ENCODE data around the gene SEMA3E.
A peak's percentile ranks its signal among the peaks of the same experiment; 100 is the strongest.

The SEMA3E gene

DNA sequence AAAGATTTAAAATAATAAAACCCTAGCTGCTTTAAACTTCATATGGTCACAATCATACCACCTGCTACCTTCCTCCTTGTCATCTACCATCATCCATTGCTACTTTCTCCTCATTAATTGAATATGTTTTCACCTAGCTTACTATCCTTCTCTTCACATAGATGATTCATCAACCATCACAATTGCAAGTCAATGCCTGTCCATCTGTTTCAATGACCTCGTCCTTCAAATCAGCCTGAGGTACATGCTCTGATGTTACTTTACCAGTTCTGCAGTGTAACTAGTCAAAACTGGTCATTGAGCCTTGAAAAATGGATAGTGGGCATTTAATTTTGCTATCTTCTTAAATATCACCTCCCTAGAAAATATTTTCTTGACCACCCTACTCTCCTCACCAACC lies 164.7 kb downstream of the SEMA3E start:
- no peak for FAIRE-seq
- TF ChIP-seq SPI1 (IDR thresholded peaks at IDR 0.05; ENCODE audit: low read depth, low read length) = no peak
- no peak for TF ChIP-seq POLR2A (IDR thresholded peaks at IDR 0.05; ENCODE audit: low read depth, low read length)
- TF ChIP-seq POLR2AphosphoS5 (IDR thresholded peaks at IDR 0.05; ENCODE audit: low read depth, low read length) = no peak
- no peak for TF ChIP-seq PAX5 (IDR thresholded peaks at IDR 0.05; ENCODE audit: insufficient read depth, low read length, severe bottlenecking)
- no peak for TF ChIP-seq POU2F2 (IDR thresholded peaks at IDR 0.05; ENCODE audit: low read depth, low read length)
- TF ChIP-seq TAF1 (IDR thresholded peaks at IDR 0.05; ENCODE audit: low read depth, low read length) = no peak
- DNase-seq (ENCODE audit: insufficient read length, low spot score) = no peak

DNA sequence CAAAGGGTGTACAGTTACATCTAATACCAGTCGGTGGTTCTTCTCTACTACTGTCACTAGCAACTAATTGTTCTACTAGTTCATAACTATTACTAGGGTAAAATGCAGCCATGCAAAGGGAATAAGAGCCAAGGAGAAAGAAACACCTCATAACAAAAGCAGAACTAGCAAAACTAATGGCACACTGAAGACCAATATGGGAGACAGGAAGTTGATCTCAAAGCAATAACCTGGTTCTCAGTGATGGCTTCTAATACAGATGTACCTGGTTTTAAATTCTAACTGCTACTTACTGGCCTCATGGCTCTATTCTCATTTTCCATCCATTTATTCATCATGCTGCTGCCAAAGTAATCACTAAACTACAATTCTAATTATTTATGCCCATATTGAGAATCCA lies 170.3 kb downstream of the SEMA3E start:
- TF ChIP-seq POU2F2 (IDR thresholded peaks at IDR 0.05; ENCODE audit: low read depth, low read length) (no peak), SPI1 (IDR thresholded peaks at IDR 0.05; ENCODE audit: low read depth, low read length) (no peak), POLR2A (IDR thresholded peaks at IDR 0.05; ENCODE audit: low read depth, low read length) (no peak), POLR2AphosphoS5 (IDR thresholded peaks at IDR 0.05; ENCODE audit: low read depth, low read length) (no peak), TAF1 (IDR thresholded peaks at IDR 0.05; ENCODE audit: low read depth, low read length) (no peak), PAX5 (IDR thresholded peaks at IDR 0.05; ENCODE audit: insufficient read depth, low read length, severe bottlenecking) (no peak)
- DNase-seq (ENCODE audit: insufficient read length, low spot score) (no peak), FAIRE-seq (no peak)

DNA sequence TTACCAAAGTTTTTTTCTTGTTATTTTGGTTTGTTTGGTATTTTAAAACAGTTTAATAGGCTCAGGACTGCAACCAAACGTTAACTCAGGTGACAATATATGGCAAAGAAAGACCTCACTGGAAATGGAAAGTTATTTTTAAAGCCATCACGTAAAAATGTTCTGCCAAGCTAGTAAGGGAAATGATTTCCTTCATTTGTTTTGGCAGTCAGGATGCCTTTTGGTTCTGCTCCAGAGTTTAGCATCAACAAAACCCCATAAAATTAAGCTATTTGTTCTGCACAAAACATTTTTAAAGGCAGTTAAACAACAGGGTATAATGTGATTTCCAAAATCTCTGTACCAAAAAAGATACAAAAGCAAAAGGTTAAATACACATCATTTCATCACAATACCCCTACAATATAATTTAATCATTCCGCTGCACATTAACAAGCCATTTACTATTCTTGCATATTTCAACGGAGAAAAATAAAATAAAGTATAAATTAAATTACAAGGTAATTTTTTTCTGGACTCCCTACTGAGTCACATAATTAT lies 172.4 kb downstream of the SEMA3E start:
- FAIRE-seq = no peak

DNA sequence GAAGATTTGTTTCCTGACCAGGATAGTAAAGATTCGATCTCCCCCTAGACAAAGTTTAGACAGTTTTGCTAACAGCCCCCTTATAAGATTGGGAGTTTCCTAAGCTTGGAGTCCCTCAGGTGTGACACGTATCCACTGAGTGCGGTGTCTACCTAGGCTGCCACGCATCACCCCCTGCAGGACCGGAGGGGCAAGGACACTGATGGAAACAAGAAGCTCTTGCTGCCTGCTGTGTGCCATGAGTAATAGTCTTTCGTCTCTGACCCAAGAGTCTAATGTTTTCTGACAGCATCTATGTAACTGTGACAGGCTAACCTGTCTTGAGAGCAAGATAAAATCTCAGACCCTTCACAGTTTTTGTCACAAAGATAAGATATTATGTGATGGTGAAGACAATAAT lies 173.5 kb downstream of the SEMA3E start:
- FAIRE-seq = no peak
- DNase-seq (ENCODE audit: insufficient read length, low spot score) = no peak

More for the DNA sequence above, 172.4 kb downstream of the SEMA3E start:
- TF ChIP-seq TAF1 (IDR thresholded peaks at IDR 0.05; ENCODE audit: low read depth, low read length) (no peak), PAX5 (IDR thresholded peaks at IDR 0.05; ENCODE audit: insufficient read depth, low read length, severe bottlenecking) (no peak), POU2F2 (IDR thresholded peaks at IDR 0.05; ENCODE audit: low read depth, low read length) (no peak), POLR2AphosphoS5 (IDR thresholded peaks at IDR 0.05; ENCODE audit: low read depth, low read length) (no peak), POLR2A (IDR thresholded peaks at IDR 0.05; ENCODE audit: low read depth, low read length) (no peak), SPI1 (IDR thresholded peaks at IDR 0.05; ENCODE audit: low read depth, low read length) (no peak)
- DNase-seq (ENCODE audit: insufficient read length, low spot score) = no peak

DNA sequence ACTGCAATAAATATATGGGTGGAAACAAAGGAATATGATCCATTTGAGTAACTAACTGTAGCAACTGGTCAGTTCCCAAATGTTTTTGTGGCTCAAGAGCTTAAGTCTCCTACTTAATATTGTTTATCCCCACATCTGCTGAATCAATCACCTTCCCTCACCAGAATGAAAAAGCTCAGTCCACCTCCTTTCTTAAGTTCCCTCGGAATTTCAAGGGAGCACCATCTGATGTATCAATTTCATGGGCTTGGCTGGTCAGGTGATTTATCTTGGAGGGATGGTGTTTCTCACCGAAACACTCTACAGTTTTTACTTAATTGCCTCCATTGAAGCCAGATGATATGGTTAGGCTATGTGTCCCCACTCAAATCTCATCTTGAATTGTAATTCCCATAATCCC lies 176.6 kb downstream of the SEMA3E start:
- no peak for TF ChIP-seq POLR2AphosphoS5 (IDR thresholded peaks at IDR 0.05; ENCODE audit: low read depth, low read length)
- no peak for TF ChIP-seq POLR2A (IDR thresholded peaks at IDR 0.05; ENCODE audit: low read depth, low read length)
- TF ChIP-seq SPI1 (IDR thresholded peaks at IDR 0.05; ENCODE audit: low read depth, low read length) = no peak
- no peak for TF ChIP-seq TAF1 (IDR thresholded peaks at IDR 0.05; ENCODE audit: low read depth, low read length)
- no peak for TF ChIP-seq POU2F2 (IDR thresholded peaks at IDR 0.05; ENCODE audit: low read depth, low read length)
- TF ChIP-seq PAX5 (IDR thresholded peaks at IDR 0.05; ENCODE audit: insufficient read depth, low read length, severe bottlenecking) = no peak
- DNase-seq (ENCODE audit: insufficient read length, low spot score) = no peak
- FAIRE-seq = no peak

More for the DNA sequence above, 173.5 kb downstream of the SEMA3E start:
- TF ChIP-seq SPI1 (IDR thresholded peaks at IDR 0.05; ENCODE audit: low read depth, low read length) (no peak), POLR2A (IDR thresholded peaks at IDR 0.05; ENCODE audit: low read depth, low read length) (no peak), TAF1 (IDR thresholded peaks at IDR 0.05; ENCODE audit: low read depth, low read length) (no peak), POLR2AphosphoS5 (IDR thresholded peaks at IDR 0.05; ENCODE audit: low read depth, low read length) (no peak), POU2F2 (IDR thresholded peaks at IDR 0.05; ENCODE audit: low read depth, low read length) (no peak), PAX5 (IDR thresholded peaks at IDR 0.05; ENCODE audit: insufficient read depth, low read length, severe bottlenecking) (no peak)

DNA sequence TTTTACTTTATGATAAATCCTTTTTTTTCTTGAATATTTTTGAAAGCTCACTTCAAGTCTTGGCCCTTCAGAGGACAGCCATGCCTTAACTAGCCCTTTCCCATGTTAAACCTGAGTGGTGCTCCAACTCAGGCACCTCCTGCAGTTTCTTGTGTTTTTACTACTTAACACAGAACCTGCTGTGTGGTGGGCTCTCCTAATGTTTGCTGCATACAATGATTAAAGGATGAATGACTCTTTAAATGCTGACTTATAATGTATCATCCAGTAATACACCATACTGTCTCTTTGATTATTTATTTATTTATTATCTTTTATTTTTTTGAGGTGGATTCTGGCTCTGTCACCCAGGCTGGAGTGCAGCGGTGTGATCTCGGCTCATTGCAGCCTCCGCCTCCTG lies 179.4 kb downstream of the SEMA3E start:
- no peak for DNase-seq (ENCODE audit: insufficient read length, low spot score)
- no peak for TF ChIP-seq POU2F2 (IDR thresholded peaks at IDR 0.05; ENCODE audit: low read depth, low read length)
- no peak for TF ChIP-seq PAX5 (IDR thresholded peaks at IDR 0.05; ENCODE audit: insufficient read depth, low read length, severe bottlenecking)
- no peak for TF ChIP-seq TAF1 (IDR thresholded peaks at IDR 0.05; ENCODE audit: low read depth, low read length)
- TF ChIP-seq POLR2A (IDR thresholded peaks at IDR 0.05; ENCODE audit: low read depth, low read length) = no peak
- FAIRE-seq = no peak

DNA sequence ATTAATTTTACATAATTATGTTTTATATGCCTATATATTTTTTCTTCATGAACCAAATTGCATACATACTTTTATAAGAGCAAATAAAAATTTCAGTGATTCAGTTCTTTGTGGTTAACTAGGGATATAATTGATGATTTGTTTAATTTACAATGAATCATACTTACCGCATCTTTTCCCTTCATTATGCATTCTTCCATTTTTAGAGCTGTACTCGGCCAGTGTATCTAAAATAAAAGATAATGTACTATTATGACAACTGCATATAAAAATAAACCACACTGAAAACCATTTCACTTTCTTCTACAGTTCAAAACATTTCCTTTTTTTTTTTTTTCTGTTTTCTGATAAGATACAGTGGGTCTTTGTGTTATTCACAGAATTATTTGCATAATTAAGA lies 179.9 kb downstream of the SEMA3E start:
- TF ChIP-seq SPI1 (IDR thresholded peaks at IDR 0.05; ENCODE audit: low read depth, low read length) (no peak), PAX5 (IDR thresholded peaks at IDR 0.05; ENCODE audit: insufficient read depth, low read length, severe bottlenecking) (no peak), TAF1 (IDR thresholded peaks at IDR 0.05; ENCODE audit: low read depth, low read length) (no peak), POLR2A (IDR thresholded peaks at IDR 0.05; ENCODE audit: low read depth, low read length) (no peak), POLR2AphosphoS5 (IDR thresholded peaks at IDR 0.05; ENCODE audit: low read depth, low read length) (no peak), POU2F2 (IDR thresholded peaks at IDR 0.05; ENCODE audit: low read depth, low read length) (no peak)
- DNase-seq (ENCODE audit: insufficient read length, low spot score) = no peak

DNA sequence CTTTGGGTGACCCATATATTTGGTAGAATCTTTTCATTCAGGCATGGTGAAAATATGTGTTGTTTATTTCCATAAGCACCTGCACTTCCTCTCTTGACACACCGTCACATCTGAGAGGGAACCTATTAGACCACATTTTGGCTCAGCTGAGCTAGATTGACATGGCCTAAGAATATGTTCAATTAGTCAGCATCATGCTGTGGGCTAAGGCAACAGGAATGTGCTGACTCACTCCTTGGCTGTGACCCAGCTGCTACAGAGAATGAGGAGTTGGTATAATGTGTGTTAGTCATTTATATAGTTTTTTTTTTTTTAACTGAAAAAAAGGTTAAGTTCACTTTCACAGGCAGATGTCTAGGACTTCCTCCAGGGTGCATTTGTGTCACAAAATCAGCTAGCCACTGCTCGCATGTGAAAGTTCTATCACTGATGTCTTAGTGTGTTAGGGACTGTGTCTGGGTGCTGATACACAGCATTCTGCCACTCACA lies 180.6 kb downstream of the SEMA3E start:
- no peak for TF ChIP-seq PAX5 (IDR thresholded peaks at IDR 0.05; ENCODE audit: insufficient read depth, low read length, severe bottlenecking)
- TF ChIP-seq POU2F2 (IDR thresholded peaks at IDR 0.05; ENCODE audit: low read depth, low read length) = no peak
- no peak for TF ChIP-seq POLR2AphosphoS5 (IDR thresholded peaks at IDR 0.05; ENCODE audit: low read depth, low read length)
- TF ChIP-seq POLR2A (IDR thresholded peaks at IDR 0.05; ENCODE audit: low read depth, low read length) = no peak
- peak; percentile 48 for TF ChIP-seq SPI1 (IDR thresholded peaks at IDR 0.05; ENCODE audit: low read depth, low read length)
- TF ChIP-seq TAF1 (IDR thresholded peaks at IDR 0.05; ENCODE audit: low read depth, low read length) = no peak
- FAIRE-seq (peak; percentile 88), DNase-seq (ENCODE audit: insufficient read length, low spot score) (peak; percentile 17)

More for the DNA sequence above, 179.9 kb downstream of the SEMA3E start:
- no peak for FAIRE-seq

DNA sequence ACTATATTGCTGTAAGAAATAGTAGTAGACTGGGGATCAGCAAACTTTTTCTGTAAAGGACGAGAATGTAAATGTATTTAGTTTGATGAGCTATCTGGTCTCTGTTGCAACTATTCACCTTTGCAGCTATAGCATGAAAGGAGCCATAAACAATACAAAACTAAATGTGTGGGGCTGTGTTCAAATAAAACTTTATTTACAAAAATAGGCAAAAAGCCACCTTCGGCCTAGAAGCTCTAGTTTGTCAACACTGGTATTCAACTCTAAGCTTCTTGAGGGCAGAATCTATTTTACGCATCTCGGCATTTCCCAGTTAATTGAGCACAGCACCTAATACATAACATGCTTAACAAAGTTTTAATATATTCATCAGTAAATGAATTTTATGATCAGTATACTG lies 181.4 kb downstream of the SEMA3E start:
- TF ChIP-seq TAF1 (IDR thresholded peaks at IDR 0.05; ENCODE audit: low read depth, low read length) (no peak), POLR2A (IDR thresholded peaks at IDR 0.05; ENCODE audit: low read depth, low read length) (no peak), POLR2AphosphoS5 (IDR thresholded peaks at IDR 0.05; ENCODE audit: low read depth, low read length) (no peak), POU2F2 (IDR thresholded peaks at IDR 0.05; ENCODE audit: low read depth, low read length) (no peak), PAX5 (IDR thresholded peaks at IDR 0.05; ENCODE audit: insufficient read depth, low read length, severe bottlenecking) (no peak), SPI1 (IDR thresholded peaks at IDR 0.05; ENCODE audit: low read depth, low read length) (no peak)
- DNase-seq (ENCODE audit: insufficient read length, low spot score) (no peak), FAIRE-seq (no peak)

All from GM12891 (cell line).